Measurements from ENCODE around the gene FGGY. TPM values are rescaled to one million over a fixed set of nuclear protein-coding genes. Genes with fewer than 3 reads are reported as not detected.

Gene FGGY
- total RNA-seq, 1 donor from 2014 or later: 24.3 TPM

- H3K4me3 ChIP-seq (ENCODE audit: low read depth, low read length): no peak overlapping the region
- DNase-seq (ENCODE audit: low read depth): peak; percentile 73
- no peak for TF ChIP-seq CTCF (conservative IDR thresholded peaks at IDR 0.05; ENCODE audit: low read depth, low read length)
These were observed 299.5 kb downstream of the FGGY start for GRCh38 chr1:59596432-59596831.

GRCh38 chr1:59596956-59597355, 300.1 kb downstream of the FGGY start:
- H3K4me3 ChIP-seq (ENCODE audit: low read depth, low read length): no peak overlapping the region
- DNase-seq (ENCODE audit: low read depth): no peak
- TF ChIP-seq CTCF (conservative IDR thresholded peaks at IDR 0.05; ENCODE audit: low read depth, low read length): no peak

- H3K4me3 ChIP-seq (ENCODE audit: low read depth, low read length): no peak overlapping the region
- TF ChIP-seq CTCF (conservative IDR thresholded peaks at IDR 0.05; ENCODE audit: low read depth, low read length): no peak
- no peak for DNase-seq (ENCODE audit: low read depth)
These were observed 300.7 kb downstream of the FGGY start for GRCh38 chr1:59597420-59598119.

GRCh38 chr1:59598120-59598440, 301.2 kb downstream of the FGGY start:
- H3K4me3 ChIP-seq (ENCODE audit: low read depth, low read length): no peak overlapping the region
- TF ChIP-seq CTCF (conservative IDR thresholded peaks at IDR 0.05; ENCODE audit: low read depth, low read length): no peak
- no peak for DNase-seq (ENCODE audit: low read depth)

- no peak overlapping the region for H3K4me3 ChIP-seq (ENCODE audit: low read depth, low read length)
- no peak for TF ChIP-seq CTCF (conservative IDR thresholded peaks at IDR 0.05; ENCODE audit: low read depth, low read length)
- DNase-seq (ENCODE audit: low read depth): no peak
These were observed 304.1 kb downstream of the FGGY start for GRCh38 chr1:59601041-59601441.

GRCh38 chr1:59601811-59602210, 304.9 kb downstream of the FGGY start:
- no peak for DNase-seq (ENCODE audit: low read depth)
- TF ChIP-seq CTCF (conservative IDR thresholded peaks at IDR 0.05; ENCODE audit: low read depth, low read length): no peak
- H3K4me3 ChIP-seq (ENCODE audit: low read depth, low read length): no peak overlapping the region

GRCh38 chr1:59604191-59604590, 307.3 kb downstream of the FGGY start:
- no peak overlapping the region for H3K4me3 ChIP-seq (ENCODE audit: low read depth, low read length)
- no peak for TF ChIP-seq CTCF (conservative IDR thresholded peaks at IDR 0.05; ENCODE audit: low read depth, low read length)
- DNase-seq (ENCODE audit: low read depth): peak; percentile 29
